SU-DHL-6 (cell line): ENCODE measurements around the gene BCO2.

Experiments
- EZH2phosphoT487 ChIP-seq: fragments of 200-600 bp; sonication (generic), shearing (Covaris generic); conservative IDR thresholded peaks from 2 replicates; pipeline ENCODE4 v1.6.1; 2018; ENCODE audit warnings: mild to moderate bottlenecking, antibody characterized with exemption, low read length, moderate library complexity, mixed read lengths
- TF ChIP-seq, protein P1 (sequence below): fragments of 200-600 bp; sonication (generic); IDR thresholded peaks from one replicate; pipeline ENCODE4 v1.5.1; 2017; ENCODE audit warnings: antibody characterized with exemption, mild to moderate bottlenecking, low read length, moderate library complexity; ENCODE audit not compliant: insufficient read depth, poor library complexity, severe bottlenecking

DNA sequence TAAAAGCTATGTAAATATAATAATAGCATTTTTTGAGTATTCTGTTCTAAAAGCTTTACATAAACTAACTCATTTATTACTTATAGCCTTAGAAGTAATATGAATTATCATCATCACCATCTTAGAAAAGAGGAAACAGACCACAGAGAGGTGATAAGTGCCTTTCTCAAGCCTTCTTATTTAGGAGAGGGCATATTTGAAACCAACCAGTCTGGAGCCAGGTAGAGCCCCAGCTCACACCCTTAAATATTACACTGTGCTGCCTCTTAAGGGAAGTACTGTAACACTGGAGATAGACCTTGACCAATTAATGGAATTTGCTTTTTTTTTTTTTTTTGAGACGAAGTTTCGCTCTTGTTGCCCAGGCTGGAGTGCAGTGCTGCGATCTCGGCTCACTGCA is 2.3 kb downstream of the BCO2 start:
- TF ChIP-seq, protein P1, sequence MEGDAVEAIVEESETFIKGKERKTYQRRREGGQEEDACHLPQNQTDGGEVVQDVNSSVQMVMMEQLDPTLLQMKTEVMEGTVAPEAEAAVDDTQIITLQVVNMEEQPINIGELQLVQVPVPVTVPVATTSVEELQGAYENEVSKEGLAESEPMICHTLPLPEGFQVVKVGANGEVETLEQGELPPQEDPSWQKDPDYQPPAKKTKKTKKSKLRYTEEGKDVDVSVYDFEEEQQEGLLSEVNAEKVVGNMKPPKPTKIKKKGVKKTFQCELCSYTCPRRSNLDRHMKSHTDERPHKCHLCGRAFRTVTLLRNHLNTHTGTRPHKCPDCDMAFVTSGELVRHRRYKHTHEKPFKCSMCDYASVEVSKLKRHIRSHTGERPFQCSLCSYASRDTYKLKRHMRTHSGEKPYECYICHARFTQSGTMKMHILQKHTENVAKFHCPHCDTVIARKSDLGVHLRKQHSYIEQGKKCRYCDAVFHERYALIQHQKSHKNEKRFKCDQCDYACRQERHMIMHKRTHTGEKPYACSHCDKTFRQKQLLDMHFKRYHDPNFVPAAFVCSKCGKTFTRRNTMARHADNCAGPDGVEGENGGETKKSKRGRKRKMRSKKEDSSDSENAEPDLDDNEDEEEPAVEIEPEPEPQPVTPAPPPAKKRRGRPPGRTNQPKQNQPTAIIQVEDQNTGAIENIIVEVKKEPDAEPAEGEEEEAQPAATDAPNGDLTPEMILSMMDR: no peak
- no peak for TF ChIP-seq EZH2phosphoT487
